Hematopoietic multipotent progenitor cell treated with erythropoietin and hydrocortisone succinate and interleukin-3 and kit ligand, for 6 days (in vitro differentiated cells): ENCODE data around the gene ZNF764.
"Not testable (repeated sequence)": the region's sequence is repeated elsewhere in the genome, so short reads cannot be mapped to it uniquely, and the experiment has no call there.

Experiments
- DNase-seq: peaks from one replicate; pipeline ENCODE4 v3.0.0-alpha.2; 2015

Gene ZNF764

DNA sequence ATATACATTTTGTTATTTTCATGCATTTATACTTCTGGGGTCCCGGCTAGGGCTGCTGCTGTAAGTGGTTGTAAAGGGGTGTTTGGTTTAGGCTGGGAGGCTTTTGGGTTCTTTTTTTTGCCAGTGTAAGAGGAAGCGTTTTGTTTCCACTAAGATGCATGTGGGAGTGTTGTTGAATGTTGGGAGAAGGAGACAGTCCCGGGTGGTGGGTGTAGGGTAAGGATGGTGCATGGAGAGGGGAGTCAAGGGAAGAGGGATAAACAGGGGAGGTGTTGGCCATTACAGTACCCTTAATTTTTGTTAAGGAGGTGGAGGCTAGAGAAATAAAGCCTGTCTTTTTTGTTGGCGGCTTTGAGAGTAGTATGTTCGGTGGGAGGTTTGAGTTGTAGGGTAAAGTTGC is 15.1 kb downstream of the ZNF764 start:
- no peak for DNase-seq

DNA sequence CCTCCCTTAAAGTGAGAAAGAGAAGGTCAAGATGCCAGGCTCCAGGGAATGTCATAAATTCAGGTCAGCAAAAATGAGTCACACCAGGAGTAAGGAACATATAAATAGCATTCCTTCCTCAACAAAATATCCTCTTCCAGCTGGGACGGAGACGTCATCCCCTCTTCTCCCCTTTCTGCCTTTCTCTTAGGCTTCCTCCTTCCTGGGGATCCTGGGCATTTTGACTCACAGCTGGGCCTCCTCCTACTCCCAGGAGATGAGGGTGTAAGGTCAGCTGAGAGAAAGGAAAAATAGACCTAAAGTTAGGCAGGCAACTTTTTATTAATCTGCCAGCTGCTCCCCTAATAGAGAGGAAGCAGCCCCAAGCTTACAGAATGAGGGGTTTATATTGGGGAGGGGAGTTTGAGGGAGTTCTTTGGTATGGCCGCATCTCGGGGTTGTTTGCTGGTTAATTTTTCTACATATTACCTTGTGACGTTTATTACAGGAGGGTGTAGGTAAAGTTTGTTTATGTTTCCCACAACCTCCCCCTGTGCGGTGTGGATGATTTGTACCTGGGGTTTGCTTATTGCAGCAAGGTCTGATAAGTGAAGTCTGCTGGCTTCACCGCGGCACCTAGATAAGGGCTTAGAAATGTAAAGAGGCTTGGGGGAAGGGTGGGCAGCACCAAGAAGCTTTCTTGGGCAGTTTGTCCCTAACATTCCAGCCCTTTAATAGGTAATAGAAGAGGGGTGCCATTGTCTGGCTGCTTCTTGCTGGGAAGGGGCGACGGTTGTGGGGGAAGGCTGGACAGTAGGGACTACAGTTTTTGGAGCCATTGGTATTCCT is 16.5 kb downstream of the ZNF764 start:
- peak; percentile 65 for DNase-seq

DNA sequence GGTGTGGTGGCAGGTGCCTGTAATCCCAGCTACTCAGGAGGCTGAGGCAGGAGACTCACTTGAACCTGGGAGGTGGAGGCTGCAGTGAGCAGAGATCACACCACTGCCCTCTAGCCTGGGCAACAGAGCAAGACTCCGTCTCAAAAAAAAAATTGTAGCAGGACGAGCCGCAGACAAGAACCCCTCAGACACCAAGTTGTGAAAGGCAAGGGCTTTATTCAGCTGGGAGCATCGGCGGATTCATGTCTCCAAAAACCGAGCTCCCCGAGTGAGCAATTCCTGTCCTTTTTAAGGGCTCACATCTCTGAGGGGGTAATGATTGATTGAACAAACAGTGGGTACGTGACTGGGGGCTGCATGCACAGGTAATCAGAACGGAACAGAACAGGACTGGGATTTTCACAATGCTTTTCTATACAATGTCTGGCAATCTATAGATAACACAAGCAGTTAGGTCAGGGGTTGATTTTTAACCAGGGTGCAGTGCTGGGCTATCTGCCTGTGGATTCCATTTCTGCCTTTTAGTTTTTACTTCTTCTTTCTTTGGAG is 17.2 kb downstream of the ZNF764 start:
- peak; percentile 82 for DNase-seq

DNA sequence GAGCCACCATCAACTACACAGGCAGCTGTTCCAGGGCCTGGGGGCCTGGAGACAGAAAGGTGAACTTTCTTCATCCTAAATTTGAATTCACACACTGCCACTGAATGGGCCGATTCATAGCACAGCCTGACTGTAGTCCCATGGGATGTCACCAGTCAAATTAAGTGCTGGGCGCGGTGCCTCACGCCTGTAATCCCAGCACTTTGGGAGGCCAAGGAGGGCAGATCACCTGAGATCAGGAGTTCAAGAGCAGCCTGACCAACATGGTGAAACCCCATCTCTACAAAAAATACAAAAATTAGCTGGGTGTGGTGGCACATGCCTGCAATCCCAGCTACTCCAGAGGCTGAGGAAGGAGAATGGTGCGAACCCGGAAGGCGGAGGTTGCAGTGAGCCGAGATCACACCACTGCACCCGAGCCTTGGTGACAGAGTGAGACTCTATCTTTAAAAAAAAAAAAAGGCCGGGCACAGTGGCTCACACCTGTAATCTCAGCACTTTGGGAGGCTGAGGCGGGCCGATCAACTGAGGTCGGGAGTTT is 18.1 kb downstream of the ZNF764 start:
- DNase-seq: not testable (repeated sequence)

- DNase-seq: no peak
Observed at GRCh38 chr16:30539000-30539964, 18.9 kb downstream of the ZNF764 start.

DNA sequence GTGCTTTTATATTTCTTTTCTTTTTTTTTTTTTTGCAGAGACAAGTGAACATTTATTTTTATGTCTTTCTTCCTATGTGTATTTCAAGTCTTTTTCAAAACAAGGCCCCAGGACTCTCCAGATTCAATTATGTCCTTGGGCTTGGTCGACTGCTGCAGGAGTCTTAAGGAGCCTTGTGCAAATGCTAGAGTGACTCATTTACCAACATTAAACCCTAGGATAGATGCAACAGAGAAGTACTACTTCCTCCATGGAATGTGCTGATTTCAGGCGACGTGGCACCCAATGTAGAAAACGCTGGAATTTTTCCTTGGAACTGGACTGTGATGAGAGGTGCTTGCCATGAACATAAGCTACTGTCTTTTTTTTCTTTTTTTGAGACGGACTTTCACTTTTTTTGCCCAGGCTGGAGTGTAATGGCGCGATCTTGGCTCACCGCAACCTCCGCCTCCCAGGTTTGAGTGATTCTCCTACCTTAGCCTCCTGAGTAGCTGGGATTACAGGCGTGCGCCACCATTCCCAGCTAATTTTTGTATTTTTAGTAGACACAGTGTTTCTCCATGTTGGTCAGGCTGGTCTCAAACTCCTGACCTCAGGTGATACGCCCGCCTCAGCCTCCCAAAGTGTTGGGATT is 21.7 kb downstream of the ZNF764 start:
- not testable (repeated sequence) for DNase-seq

GRCh38 chr16:30535777-30536190 is 22.4 kb downstream of the ZNF764 start:
- peak; percentile 92 for DNase-seq

GRCh38 chr16:30535106-30535776 is 22.9 kb downstream of the ZNF764 start:
- DNase-seq: peak; percentile 65

DNA sequence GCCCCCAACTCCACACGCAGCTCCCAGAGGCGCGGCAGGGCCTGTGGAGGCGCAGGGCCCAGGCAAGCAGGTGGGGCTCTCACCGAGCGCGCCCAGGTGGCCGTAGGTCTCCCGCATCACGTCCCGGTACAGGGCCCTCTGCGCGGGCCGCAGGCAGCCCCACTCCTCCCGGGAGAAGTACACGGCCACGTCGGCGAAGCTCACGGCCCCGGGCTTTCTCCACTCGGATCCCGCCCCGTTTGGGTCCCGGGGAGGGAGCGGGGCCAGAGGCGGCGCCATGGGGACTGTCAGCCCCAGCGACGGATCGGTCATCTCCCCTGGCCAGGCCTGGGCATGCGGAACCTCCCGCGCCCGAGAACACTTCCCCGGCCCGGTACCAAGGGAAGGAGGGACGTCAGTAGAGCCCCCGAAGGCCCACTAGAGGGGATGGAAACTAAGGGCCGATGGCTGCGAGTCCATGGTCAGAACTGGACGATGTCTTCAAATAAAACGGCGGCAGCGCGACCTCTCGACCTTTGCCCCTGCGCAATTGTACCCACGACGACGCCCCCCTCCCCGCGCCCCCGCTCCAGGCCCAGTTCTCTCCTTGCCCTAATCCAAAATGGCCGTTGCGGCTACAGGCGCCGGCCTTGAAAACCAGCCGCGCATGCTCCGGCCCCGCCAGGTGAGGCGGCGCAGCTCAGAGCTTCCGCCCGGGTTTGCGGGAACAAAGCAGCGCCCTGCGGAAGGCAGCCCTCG is 23.6 kb downstream of the ZNF764 start, which contains the start of gene ZNF747:
ZNF747 (minus strand) TSS at position 491 of the 738 bp plus-strand sequence; CDS start at position 312, 179 bp downstream.
- peak; percentile 94 for DNase-seq

GRCh38 chr16:30533748-30534367 is 24.3 kb downstream of the ZNF764 start:
- DNase-seq: peak; percentile 63

DNA sequence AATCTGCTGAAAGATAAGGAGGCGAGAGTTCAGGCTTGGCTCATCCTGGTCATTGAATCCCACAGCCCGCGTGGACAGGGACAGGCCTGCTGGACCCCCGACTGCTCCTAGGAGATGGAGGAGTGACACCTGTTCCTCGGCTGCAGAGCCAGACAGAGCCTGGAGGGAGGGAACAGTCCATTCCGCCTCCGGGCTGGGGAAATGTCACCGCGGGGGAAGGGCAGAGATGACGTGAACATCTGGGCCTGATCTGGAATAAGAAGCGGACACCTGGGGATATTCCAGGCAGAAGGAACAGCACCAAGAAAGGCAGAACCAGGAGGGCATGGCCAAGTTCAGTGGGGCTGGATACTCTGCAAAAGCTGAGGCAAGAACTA is 25.0 kb downstream of the ZNF764 start:
- no peak for DNase-seq

DNA sequence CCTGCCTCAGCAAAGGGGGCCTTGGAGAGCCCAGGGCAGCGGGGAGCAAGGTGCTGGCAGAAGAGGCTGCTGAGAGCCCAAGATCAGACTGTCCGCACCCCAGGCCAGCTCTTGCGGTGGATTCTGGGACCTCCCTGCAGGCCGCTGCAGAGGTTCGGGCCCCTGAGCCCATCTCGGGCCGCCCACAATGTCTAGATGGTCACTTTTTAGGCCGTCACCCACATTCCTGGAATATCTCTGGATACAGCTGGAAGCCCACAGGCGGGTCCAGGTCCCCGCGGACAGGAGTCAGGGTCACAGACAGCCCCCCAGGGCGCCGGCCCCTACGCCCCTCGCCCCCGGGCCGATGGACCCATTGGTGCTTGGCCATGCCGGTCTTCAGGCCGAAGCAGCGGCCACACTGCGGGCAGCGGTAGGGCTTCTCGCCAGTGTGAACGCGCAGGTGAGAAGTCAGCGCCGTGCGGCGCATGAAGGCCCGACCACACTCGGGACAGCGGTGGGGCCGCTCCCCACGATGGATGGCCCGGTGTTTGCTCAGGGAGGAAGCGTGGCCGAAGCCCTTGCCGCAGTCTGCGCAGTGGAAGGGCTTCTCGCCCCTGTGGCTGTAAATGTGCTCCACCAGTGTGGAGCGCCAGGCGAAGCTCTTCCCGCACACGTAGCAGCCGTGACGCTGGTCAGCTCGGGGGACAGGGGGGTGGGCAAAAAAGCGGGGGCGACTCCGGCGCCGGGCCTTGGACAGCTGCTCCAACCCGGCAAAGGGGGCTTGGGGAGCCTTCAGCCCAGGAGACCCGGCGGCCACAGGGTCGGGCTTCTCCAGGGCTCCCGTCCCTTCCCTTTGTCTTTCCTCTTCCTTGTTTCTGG is 25.7 kb downstream of the ZNF764 start:
- DNase-seq: no peak

GRCh38 chr16:30530163-30531037 is 27.8 kb downstream of the ZNF764 start:
- peak; percentile 38 for DNase-seq

GRCh38 chr16:30528799-30529457 is 29.2 kb downstream of the ZNF764 start:
- peak; percentile 68 for DNase-seq

- peak; percentile 78 for DNase-seq
Observed at GRCh38 chr16:30527635-30528178, 30.5 kb downstream of the ZNF764 start.

DNA sequence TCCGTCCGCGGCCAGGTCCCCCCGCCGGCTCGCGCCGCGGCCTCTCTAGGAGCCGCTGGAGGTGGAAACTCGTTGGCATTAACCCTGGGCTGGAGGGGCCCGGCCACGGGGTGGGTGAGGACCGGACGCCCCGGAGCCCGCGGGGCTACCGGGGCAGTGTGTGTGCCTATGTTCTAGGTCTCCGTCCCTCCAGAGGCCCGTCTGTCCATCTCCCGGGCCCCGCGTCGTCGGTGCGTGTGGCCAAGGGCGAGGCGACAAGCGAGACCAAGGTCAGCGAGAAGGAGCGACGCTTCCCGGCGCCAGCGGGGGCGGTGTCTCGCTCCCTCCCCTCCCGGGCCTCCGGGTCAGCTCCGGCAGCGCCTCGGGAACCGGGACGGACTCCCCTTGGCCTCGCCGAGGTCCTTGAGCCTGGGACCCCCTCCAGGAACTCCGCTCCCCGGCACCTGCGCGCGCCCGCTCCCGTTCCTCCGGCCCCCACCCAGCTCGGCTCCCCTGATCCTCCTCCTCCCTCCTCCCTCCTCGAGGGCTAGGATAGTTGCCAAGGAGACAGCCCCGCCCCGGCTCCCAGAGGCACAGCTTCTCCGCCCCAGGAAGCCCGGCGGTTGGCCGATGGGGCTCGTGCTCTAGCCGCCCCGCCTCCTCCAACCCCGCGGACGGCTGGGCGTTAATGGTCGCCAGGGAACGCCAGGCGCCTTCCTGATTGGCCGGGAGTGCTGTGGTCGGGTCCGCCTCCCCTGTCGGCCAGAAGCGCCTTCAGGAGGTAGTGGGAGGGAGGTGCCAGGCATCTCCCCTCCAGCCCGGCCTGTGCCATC is 31.1 kb downstream of the ZNF764 start:
- peak; percentile 99 for DNase-seq
